Activated naive CD4-positive, alpha-beta T cell treated with anti-CD3 and anti-CD28 coated beads, Interleukin-2, amount 50 U/mL, for 24 hours (primary cell): Measurements from ENCODE around the gene TMED8.

Experiments
- H3K27ac Mint-ChIP-seq: one replicate; pipeline ENCODE4 v1.8.0; 2021; ENCODE audit warnings: mild to moderate bottlenecking, mixed read lengths
- H3K27me3 Mint-ChIP-seq: one replicate; pipeline ENCODE4 v1.8.0; 2021; ENCODE audit warnings: mixed read lengths
- H3K36me3 Mint-ChIP-seq: one replicate; pipeline ENCODE4 v1.8.0; 2021; ENCODE audit warnings: mixed read lengths
- H3K4me1 Mint-ChIP-seq: one replicate; pipeline ENCODE4 v1.8.0; 2021; ENCODE audit warnings: mixed read lengths
- H3K4me3 Mint-ChIP-seq: one replicate; pipeline ENCODE4 v1.8.0; 2021; ENCODE audit warnings: mild to moderate bottlenecking, mixed read lengths
- H3K9me3 Mint-ChIP-seq: one replicate; pipeline ENCODE4 v1.8.0; 2021; ENCODE audit warnings: mixed read lengths

The TMED8 gene

GRCh38 chr14:77299771-77300170, 77.1 kb downstream of the TMED8 start:
- no peak overlapping the region for H3K4me3 Mint-ChIP-seq
- H3K27ac Mint-ChIP-seq: no peak overlapping the region
- peaks cover 5% of the 10 kb centered on the region for H3K4me1 Mint-ChIP-seq
- H3K36me3 Mint-ChIP-seq: peaks cover 4% of the 10 kb centered on the region
- no peaks in the 10 kb centered on the region for H3K27me3 Mint-ChIP-seq
- no peaks in the 10 kb centered on the region for H3K9me3 Mint-ChIP-seq

GRCh38 chr14:77296906-77297305, 80.0 kb downstream of the TMED8 start:
- no peak overlapping the region for H3K4me3 Mint-ChIP-seq
- H3K27ac Mint-ChIP-seq: no peak overlapping the region
- no peaks in the 10 kb centered on the region for H3K9me3 Mint-ChIP-seq
- peaks cover 4% of the 10 kb centered on the region for H3K36me3 Mint-ChIP-seq
- no peaks in the 10 kb centered on the region for H3K4me1 Mint-ChIP-seq
- no peaks in the 10 kb centered on the region for H3K27me3 Mint-ChIP-seq

- Mint-ChIP-seq H3K36me3 (peaks cover 4% of the 10 kb centered on the region), H3K4me3 (no peak overlapping the region), H3K9me3 (no peaks in the 10 kb centered on the region), H3K27me3 (no peaks in the 10 kb centered on the region), H3K4me1 (no peaks in the 10 kb centered on the region), H3K27ac (no peak overlapping the region)
Observed at GRCh38 chr14:77296155-77296554, 80.7 kb downstream of the TMED8 start.

GRCh38 chr14:77290705-77291104, 86.2 kb downstream of the TMED8 start:
- no peak overlapping the region for H3K27ac Mint-ChIP-seq
- no peaks in the 10 kb centered on the region for H3K9me3 Mint-ChIP-seq
- H3K27me3 Mint-ChIP-seq: no peaks in the 10 kb centered on the region
- no peaks in the 10 kb centered on the region for H3K4me1 Mint-ChIP-seq
- peaks cover 9% of the 10 kb centered on the region for H3K36me3 Mint-ChIP-seq
- H3K4me3 Mint-ChIP-seq: no peak overlapping the region

GRCh38 chr14:77286576-77286975, 90.3 kb downstream of the TMED8 start:
- Mint-ChIP-seq H3K4me3 (no peak overlapping the region), H3K27ac (no peak overlapping the region), H3K36me3 (peaks cover 26% of the 10 kb centered on the region), H3K9me3 (no peaks in the 10 kb centered on the region), H3K4me1 (no peaks in the 10 kb centered on the region), H3K27me3 (no peaks in the 10 kb centered on the region)
